Body of pancreas (tissue), 4 donors: ENCODE data around the gene C12orf60. TPM values are rescaled to one million over a fixed set of nuclear protein-coding genes. Genes with fewer than 3 reads are reported as not detected.

Experiments used
- ATAC-seq: fragments of 150-250 bp; one replicate; pipeline ENCODE4 v1.9.1; 2016
- DNase-seq, 4 donors: peaks; one replicate each; pipeline ENCODE4 v3.0.0-alpha.2; 2019
- H3K27ac ChIP-seq, 4 donors: fragments of 200-600 bp; sonication (generic); 1 replicate in 3 of 4; 2 replicates in 1 of 4; pipeline versions ENCODE4 v1.5.1 to v1.6.1; 2016 to 2019; ENCODE audit warnings: mild to moderate bottlenecking in 1 of 4, mixed read lengths in 1 of 4, moderate library complexity in 1 of 4
- H3K27me3 ChIP-seq, 2 donors: fragments of 200-600 bp; sonication (generic); one replicate each; pipeline ENCODE4 v1.6.0; 2016; ENCODE audit warnings: mild to moderate bottlenecking in 1 of 2
- H3K36me3 ChIP-seq, 2 donors: fragments of 200-600 bp; sonication (generic); replicated peaks in 1 of 2; 2 replicates each; pipeline ENCODE4 v1.5.1; 2016; ENCODE audit warnings: low read depth in 2 of 2; ENCODE audit not compliant: insufficient read depth in 1 of 2
- H3K4me1 ChIP-seq: fragments of 200-600 bp; sonication (generic); one replicate; pipeline ENCODE4 v1.6.0; 2016
- H3K4me3 ChIP-seq, 2 donors: fragments of 200-600 bp; sonication (generic); 1 replicate in 1 of 2; 2 replicates in 1 of 2; pipeline ENCODE4 v1.5.1; 2016 to 2019
- H3K9me3 ChIP-seq, 3 donors: fragments of 200-600 bp; sonication (generic); 1 replicate in 2 of 3; 2 replicates in 1 of 3; pipeline ENCODE4 v1.5.1; 2016
- CTCF ChIP-seq, 7 experiments: fragments of 450-650 bp in 4 of 7; fragments of 200-600 bp in 3 of 7; sonication (generic) in 3 of 7; IDR thresholded peaks; one replicate each; pipeline ENCODE4 v1.5.1; 2016 to 2019; ENCODE audit warnings: antibody characterized with exemption in 7 of 7
- POLR2A ChIP-seq, 3 donors: fragments of 450-650 bp; IDR thresholded peaks; one replicate each; pipeline ENCODE4 v1.6.1; 2016; ENCODE audit warnings: antibody characterized with exemption in 3 of 3, mild to moderate bottlenecking in 2 of 3
- WGBS, 2 donors: methylation state at CpG; one replicate each; pipeline ENCODE4 v1.1.5; 2017; 5-methylcytosine and 5-hydroxymethylcytosine counted together
- intact Hi-C: fragments of 100-400 bp; cut with DNase I; formaldehyde crosslinking; loops from one replicate; pipeline ENCODE4 v1.15.1; 2023
- total RNA-seq, 2 donors: library from RNA; depleted of rRNA; stranded (reverse); fragments of >200 nt; gene quantifications; one replicate each; pipeline ENCODE4 v1.1.0, GENCODE V29; 2016

C12orf60 gene
- total RNA-seq, 2 donors from 2014 or later, result 1.8 TPM; not detected in 1

DNA sequence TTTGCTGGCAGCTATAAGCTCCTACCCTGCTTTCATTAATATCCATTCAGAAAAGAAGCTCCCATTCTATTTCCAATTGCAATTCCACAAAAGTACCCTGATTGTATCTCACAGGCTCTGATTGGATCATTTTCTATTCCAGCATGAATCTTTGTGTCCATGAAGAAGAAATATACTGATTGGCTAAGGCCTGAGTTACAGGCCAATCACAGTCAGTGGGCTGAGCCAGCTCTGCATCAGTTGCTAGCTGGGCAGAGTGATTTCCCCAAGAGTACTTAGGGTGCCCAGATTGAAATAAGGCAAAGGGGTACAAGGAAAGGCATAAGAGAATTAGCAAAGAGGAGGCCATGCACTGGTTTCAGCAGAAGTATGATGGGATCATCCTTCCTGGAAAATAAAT, 25.4 kb downstream of the C12orf60 start:
- no peak for ATAC-seq
- Histone ChIP-seq H3K36me3 (no peaks in the 10 kb centered on the region), H3K4me3 (no peak overlapping the region), H3K27me3 (no peaks in the 10 kb centered on the region), H3K9me3 (no peaks in the 10 kb centered on the region), H3K4me1 (no peaks in the 10 kb centered on the region), H3K27ac (no peak overlapping the region)
- TF ChIP-seq POLR2A (IDR thresholded peaks at IDR 0.05), result no peak
- no peak for TF ChIP-seq CTCF (IDR thresholded peaks at IDR 0.05)
- intact Hi-C loops, result no loop called here
- DNase-seq, result no peak

DNA sequence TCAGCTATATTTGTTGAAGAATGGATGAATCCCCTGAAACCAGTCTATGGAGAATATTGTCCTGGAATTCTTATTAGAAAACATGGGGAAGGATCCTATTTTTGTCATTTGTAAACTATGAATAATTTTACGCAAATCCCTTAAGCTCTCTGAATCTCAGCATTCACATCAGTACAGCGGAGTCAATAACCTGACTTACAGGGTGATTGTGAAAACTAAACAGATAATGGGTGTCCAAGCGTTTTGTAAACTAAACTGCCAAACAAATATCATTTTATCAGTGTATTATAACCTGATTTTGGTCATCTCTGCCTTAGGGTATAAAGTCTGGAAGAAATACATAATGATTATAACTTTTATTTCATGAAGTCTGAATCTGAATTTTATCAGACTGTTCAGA, 29.9 kb downstream of the C12orf60 start:
- no peaks in the 10 kb centered on the region for H3K36me3 ChIP-seq

DNA sequence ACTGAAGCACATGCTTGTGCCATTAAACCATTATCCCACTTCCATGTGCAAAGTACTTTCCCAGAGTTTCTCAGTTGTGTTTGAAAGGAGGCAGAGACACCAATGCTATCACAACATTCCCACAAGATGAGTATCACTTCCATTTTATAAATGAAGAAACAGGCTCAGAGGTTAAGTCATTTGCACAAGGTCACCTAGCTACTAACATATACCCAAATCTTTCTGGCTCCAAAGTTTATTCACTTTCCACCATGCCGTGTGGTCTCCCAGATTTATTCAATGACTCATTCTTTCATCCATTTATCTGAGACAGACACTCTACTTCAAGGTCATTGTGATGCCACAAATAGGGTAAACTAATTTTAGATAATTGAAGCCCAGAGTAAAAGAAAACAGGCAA, 30.5 kb downstream of the C12orf60 start:
- H3K4me3 ChIP-seq, result no peak overlapping the region
- 12 to 18% methylated on average over 1 of the region's 1 CpG for WGBS, 2 donors
- H3K9me3 ChIP-seq, result no peaks in the 10 kb centered on the region
- DNase-seq, result no peak
- H3K27me3 ChIP-seq, result no peaks in the 10 kb centered on the region
- peak; percentile 21 for ATAC-seq
- no peaks in the 10 kb centered on the region for H3K4me1 ChIP-seq
- no peak overlapping the region for H3K27ac ChIP-seq
- intact Hi-C loops, result no loop called here
- no peak for TF ChIP-seq POLR2A (IDR thresholded peaks at IDR 0.05)
- TF ChIP-seq CTCF (IDR thresholded peaks at IDR 0.05), result no peak
- H3K36me3 ChIP-seq, result no peaks in the 10 kb centered on the region

More for the DNA sequence above, 29.9 kb downstream of the C12orf60 start:
- DNase-seq (no peak), ATAC-seq (no peak)
- intact Hi-C loops, result no loop called here
- Histone ChIP-seq H3K4me3 (no peak overlapping the region), H3K27ac (no peak overlapping the region), H3K27me3 (no peaks in the 10 kb centered on the region), H3K9me3 (no peaks in the 10 kb centered on the region), H3K4me1 (no peaks in the 10 kb centered on the region)
- TF ChIP-seq CTCF (IDR thresholded peaks at IDR 0.05), result no peak
- TF ChIP-seq POLR2A (IDR thresholded peaks at IDR 0.05), result no peak
- WGBS, 2 donors, result 75 to 78% methylated on average over 3 of the region's 3 CpGs

- Histone ChIP-seq H3K27me3 (no peaks in the 10 kb centered on the region), H3K4me1 (no peaks in the 10 kb centered on the region), H3K4me3 (no peak overlapping the region), H3K36me3 (no peaks in the 10 kb centered on the region), H3K9me3 (no peaks in the 10 kb centered on the region), H3K27ac (no peak overlapping the region)
- DNase-seq (no peak), ATAC-seq (no peak)
- TF ChIP-seq POLR2A (IDR thresholded peaks at IDR 0.05) (no peak), CTCF (IDR thresholded peaks at IDR 0.05) (no peak)
- intact Hi-C loops, result no loop called here
These were observed 31.0 kb downstream of the C12orf60 start for GRCh38 chr12:14834509-14834908.

DNA sequence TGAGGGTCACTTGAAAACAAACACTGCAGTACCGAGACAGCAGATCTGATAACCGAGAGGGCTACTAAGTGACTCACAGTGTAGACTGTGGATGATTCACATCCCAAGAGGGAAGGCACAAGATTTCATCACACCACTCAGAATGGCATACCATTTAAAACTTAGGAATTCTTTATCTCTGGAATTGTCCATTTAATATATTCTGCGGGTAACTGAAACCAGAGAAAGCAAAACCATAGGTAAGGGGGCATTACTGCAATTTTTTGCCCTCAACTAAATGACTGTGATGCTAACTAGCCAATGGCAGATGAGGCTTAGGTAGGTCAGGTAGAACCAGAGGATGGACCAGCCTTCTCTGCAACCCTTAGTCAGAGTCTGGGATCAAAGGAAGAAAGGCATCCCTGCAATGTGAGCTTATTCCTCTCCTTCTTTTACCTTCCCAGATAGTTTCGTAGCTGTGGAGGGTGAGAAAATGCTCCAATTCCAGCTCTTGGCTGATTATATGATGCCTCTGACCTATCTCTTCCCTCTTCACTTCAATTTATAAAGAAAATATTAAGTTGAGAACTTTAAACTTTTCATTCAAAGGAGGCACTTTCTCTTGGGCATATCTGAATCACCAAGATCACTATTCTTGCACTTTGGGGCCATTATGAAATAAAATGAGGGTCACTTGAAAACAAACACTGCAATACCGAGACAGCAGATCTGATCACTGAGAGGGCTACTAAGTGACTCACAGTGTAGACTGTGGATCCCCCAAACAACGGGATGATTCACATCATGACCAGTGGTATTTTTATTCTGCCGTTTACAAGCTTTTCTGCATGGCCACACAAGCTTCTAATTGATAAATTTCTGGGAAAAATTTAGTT, 33.1 kb downstream of the C12orf60 start:
- TF ChIP-seq POLR2A (IDR thresholded peaks at IDR 0.05) (no peak), CTCF (IDR thresholded peaks at IDR 0.05) (no peak)
- H3K36me3 ChIP-seq, result no peaks in the 10 kb centered on the region
- H3K9me3 ChIP-seq, result no peaks in the 10 kb centered on the region
- ATAC-seq, result peak; percentile 69
- no peak overlapping the region for H3K4me3 ChIP-seq
- intact Hi-C loops, result no loop called here
- no peaks in the 10 kb centered on the region for H3K27me3 ChIP-seq
- no peak for DNase-seq
- H3K4me1 ChIP-seq, result peaks cover 16% of the 10 kb centered on the region
- no peak overlapping the region for H3K27ac ChIP-seq
- 62 to 73% methylated on average over 7 of the region's 7 CpGs for WGBS, 2 donors
